ENCODE data around the gene ABCG2.

GRCh38 chr4:88093874-88094273 is 64.6 kb downstream of the ABCG2 start:
- TF ChIP-seq RFX5 (IDR thresholded peaks at IDR 0.05), result no peak
- no peak for TF ChIP-seq HOXB5 (CRISPR knock-in tag; IDR thresholded peaks at IDR 0.05)
- no peak for TF ChIP-seq CHD2 (IDR thresholded peaks at IDR 0.05; ENCODE audit: low read length, partially characterized antibody)
- TF ChIP-seq CTCF (IDR thresholded peaks at IDR 0.05), result no peak

Data from A549 (cell line).